Measurements from ENCODE around the gene ZRANB3. TPM values are rescaled to one million over a fixed set of nuclear protein-coding genes. Genes with fewer than 3 reads are reported as not detected.
"Not testable (repeated sequence)": the region's sequence is repeated elsewhere in the genome, so short reads cannot be mapped to it uniquely, and the experiment has no call there.

The ZRANB3 gene
- total RNA-seq, 1 experiment from 2014 or later: 4.5 TPM

- peaks cover 6% of the 10 kb centered on the region for H3K9me3 ChIP-seq
- H3K4me3 ChIP-seq: no peak overlapping the region
- H3K36me3 ChIP-seq: no peaks in the 10 kb centered on the region; the same call in 1 of the 2 replicates
- no peak for DNase-seq
- H3K27me3 ChIP-seq: no peaks in the 10 kb centered on the region
Observed at GRCh38 chr2:135422898-135423297, 108.1 kb downstream of the ZRANB3 start.

- Histone ChIP-seq H3K36me3 (no peaks in the 10 kb centered on the region), H3K27me3 (no peaks in the 10 kb centered on the region), H3K9me3 (0 out of 2 replicates have a peak, but pooled peaks cover 2% of the 10 kb centered on the region), H3K4me3 (no peak overlapping the region)
- no peak for DNase-seq
Observed at GRCh38 chr2:135411646-135412045, 119.4 kb downstream of the ZRANB3 start.

- no peak for DNase-seq
- Histone ChIP-seq H3K4me3 (no peak overlapping the region), H3K36me3 (no peaks in the 10 kb centered on the region), H3K9me3 (0 out of 2 replicates have a peak, but pooled peaks cover 2% of the 10 kb centered on the region), H3K27me3 (no peaks in the 10 kb centered on the region)
Observed at GRCh38 chr2:135409436-135409835, 121.6 kb downstream of the ZRANB3 start.

- DNase-seq, H3K9me3 ChIP-seq, H3K4me3 ChIP-seq, H3K36me3 ChIP-seq, H3K27me3 ChIP-seq: not testable (repeated sequence)
Observed at GRCh38 chr2:135396259-135396658, 134.8 kb downstream of the ZRANB3 start.

- Histone ChIP-seq H3K27me3 (no peaks in the 10 kb centered on the region), H3K36me3 (no peaks in the 10 kb centered on the region; the same call in 1 of the 2 replicates), H3K4me3 (no peak overlapping the region), H3K9me3 (no peaks in the 10 kb centered on the region)
- no peak for DNase-seq
Observed at GRCh38 chr2:135386993-135387392, 144.0 kb downstream of the ZRANB3 start.

- Histone ChIP-seq H3K27me3 (no peaks in the 10 kb centered on the region), H3K4me3 (no peak overlapping the region), H3K9me3 (peaks cover 2% of the 10 kb centered on the region; the same call in 1 of the 2 replicates), H3K36me3 (no peaks in the 10 kb centered on the region)
- no peak for DNase-seq
Observed at GRCh38 chr2:135378591-135378990, 152.4 kb downstream of the ZRANB3 start.

- Histone ChIP-seq H3K27me3 (no peaks in the 10 kb centered on the region), H3K36me3 (no peaks in the 10 kb centered on the region), H3K4me3 (no peak overlapping the region), H3K9me3 (no peaks in the 10 kb centered on the region)
- DNase-seq: no peak
Observed at GRCh38 chr2:135373702-135374101, 157.3 kb downstream of the ZRANB3 start.

GRCh38 chr2:135349941-135350340, 181.1 kb downstream of the ZRANB3 start:
- no peak overlapping the region for H3K4me3 ChIP-seq
- peaks cover 2% of the 10 kb centered on the region; the same call in 1 of the 2 replicates for H3K9me3 ChIP-seq
- no peak for DNase-seq
- no peaks in the 10 kb centered on the region for H3K36me3 ChIP-seq
- H3K27me3 ChIP-seq: no peaks in the 10 kb centered on the region

- H3K9me3 ChIP-seq, H3K4me3 ChIP-seq, DNase-seq, H3K27me3 ChIP-seq, H3K36me3 ChIP-seq: not testable (repeated sequence)
Observed at GRCh38 chr2:135348096-135348704, 182.8 kb downstream of the ZRANB3 start.

- H3K9me3 ChIP-seq: no peaks in the 10 kb centered on the region
- DNase-seq: no peak
- H3K27me3 ChIP-seq: no peaks in the 10 kb centered on the region
- no peaks in the 10 kb centered on the region for H3K36me3 ChIP-seq
- no peak overlapping the region for H3K4me3 ChIP-seq
Observed at GRCh38 chr2:135337071-135337470, 193.9 kb downstream of the ZRANB3 start.

- H3K9me3 ChIP-seq: no peaks in the 10 kb centered on the region
Observed at GRCh38 chr2:135335256-135335655, 195.8 kb downstream of the ZRANB3 start.

GRCh38 chr2:135327146-135327545, 203.9 kb downstream of the ZRANB3 start:
- Histone ChIP-seq H3K4me3 (no peak overlapping the region), H3K9me3 (peaks cover 6% of the 10 kb centered on the region), H3K27me3 (no peaks in the 10 kb centered on the region), H3K36me3 (no peaks in the 10 kb centered on the region)
- no peak for DNase-seq

More at GRCh38 chr2:135335256-135335655, 195.8 kb downstream of the ZRANB3 start:
- no peak for DNase-seq
- Histone ChIP-seq H3K27me3 (no peaks in the 10 kb centered on the region), H3K36me3 (no peaks in the 10 kb centered on the region), H3K4me3 (no peak overlapping the region)

- no peak for DNase-seq
- Histone ChIP-seq H3K36me3 (no peaks in the 10 kb centered on the region), H3K4me3 (no peak overlapping the region)
Observed at GRCh38 chr2:135320465-135321355, 210.3 kb downstream of the ZRANB3 start.

GRCh38 chr2:135318808-135319207, 212.2 kb downstream of the ZRANB3 start:
- no peak for DNase-seq
- Histone ChIP-seq H3K36me3 (no peaks in the 10 kb centered on the region), H3K4me3 (no peak overlapping the region), H3K27me3 (no peaks in the 10 kb centered on the region), H3K9me3 (no peaks in the 10 kb centered on the region)

More at GRCh38 chr2:135320465-135321355, 210.3 kb downstream of the ZRANB3 start:
- peaks cover 2% of the 10 kb centered on the region; the same call in 1 of the 2 replicates for H3K9me3 ChIP-seq
- H3K27me3 ChIP-seq: no peaks in the 10 kb centered on the region

- Histone ChIP-seq H3K4me3 (no peak overlapping the region), H3K27me3 (no peaks in the 10 kb centered on the region), H3K36me3 (no peaks in the 10 kb centered on the region), H3K9me3 (no peaks in the 10 kb centered on the region)
- no peak for DNase-seq
Observed at GRCh38 chr2:135317375-135317774, 213.6 kb downstream of the ZRANB3 start.

- Histone ChIP-seq H3K9me3 (no peaks in the 10 kb centered on the region), H3K36me3 (no peaks in the 10 kb centered on the region), H3K4me3 (no peak overlapping the region), H3K27me3 (no peaks in the 10 kb centered on the region)
- no peak for DNase-seq
Observed at GRCh38 chr2:135311962-135312361, 219.1 kb downstream of the ZRANB3 start.

GRCh38 chr2:135311268-135311667, 219.8 kb downstream of the ZRANB3 start:
- H3K27me3 ChIP-seq: no peaks in the 10 kb centered on the region
- DNase-seq: no peak
- H3K4me3 ChIP-seq: no peak overlapping the region
- no peaks in the 10 kb centered on the region for H3K9me3 ChIP-seq
- no peaks in the 10 kb centered on the region for H3K36me3 ChIP-seq

All from MG63 (cell line).